MCF 10A (cell line): ENCODE measurements around the gene JAKMIP2. TPM values are rescaled to one million over a fixed set of nuclear protein-coding genes. Genes with fewer than 3 reads are reported as not detected.

Source experiments
- BruUV-seq: library from RNA; stranded (reverse); fragments of 400-500 nt; replicated peaks from 2 replicates; lab custom pipeline; 2021; lab: Mats Ljungman, UMichigan
- CTCF ChIA-PET: fragments of 300-600 bp; sonication (Branson Sonifier 250); formaldehyde crosslinking; extraction: SDS; loops from one replicate; lab custom pipeline; 2021; ENCODE audit warnings: antibody characterized with exemption, inconsistent platforms; lab: Yijun Ruan, JAX
- POLR2A ChIA-PET: fragments of 300-600, 350-650 bp; sonication (Branson Sonifier 250); formaldehyde crosslinking; extraction: SDS; loops from one replicate; lab custom pipeline; 2020; ENCODE audit warnings: antibody characterized with exemption, inconsistent platforms; lab: Yijun Ruan, JAX
- DNase-seq: peaks from one replicate; pipeline ENCODE4 v3.0.0-alpha.2; 2018; ENCODE audit not compliant: unreplicated experiment
- H3K27ac Mint-ChIP-seq: one replicate; pipeline ENCODE4 v1.8.0; 2022; ENCODE audit warnings: mild to moderate bottlenecking, low read depth, mixed read lengths; ENCODE audit not compliant: unreplicated experiment
- H3K27me3 Mint-ChIP-seq: one replicate; pipeline ENCODE4 v1.8.0; 2022; ENCODE audit warnings: mixed read lengths; ENCODE audit not compliant: insufficient read depth, unreplicated experiment
- H3K36me3 Mint-ChIP-seq: one replicate; pipeline ENCODE4 v1.8.0; 2022; ENCODE audit warnings: mild to moderate bottlenecking, moderate library complexity, mixed read lengths; ENCODE audit not compliant: insufficient read depth, unreplicated experiment
- H3K4me1 Mint-ChIP-seq: one replicate; pipeline ENCODE4 v1.8.0; 2022; ENCODE audit warnings: mixed read lengths; ENCODE audit not compliant: insufficient read depth, unreplicated experiment
- H3K4me3 Mint-ChIP-seq: one replicate; pipeline ENCODE4 v1.8.0; 2022; ENCODE audit warnings: mild to moderate bottlenecking, moderate library complexity, mixed read lengths; ENCODE audit not compliant: unreplicated experiment
- H3K9me3 Mint-ChIP-seq: one replicate; pipeline ENCODE4 v1.8.0; 2022; ENCODE audit warnings: mixed read lengths; ENCODE audit not compliant: unreplicated experiment
- CTCF ChIP-seq: fragments of 200-600 bp; IDR thresholded peaks from one replicate; pipeline ENCODE4 v1.8.0; 2022; ENCODE audit warnings: antibody characterized with exemption, mild to moderate bottlenecking; ENCODE audit not compliant: unreplicated experiment
- intact Hi-C: fragments of 100-400 bp; cut with micrococcal nuclease; formaldehyde crosslinking; loops from 2 replicates; pipeline ENCODE4 v1.14.1; 2022
- total RNA-seq: library from RNA; stranded (reverse); gene quantifications from 2 replicates; pipeline ENCODE4 v1.2.3, GENCODE V29; 2022

The JAKMIP2 gene
- total RNA-seq, 1 experiment from 2014 or later, result not detected

- Mint-ChIP-seq H3K4me3 (no peak overlapping the region), H3K4me1 (peaks cover 5% of the 10 kb centered on the region), H3K27ac (no peak overlapping the region), H3K9me3 (no peaks in the 10 kb centered on the region), H3K27me3 (peaks cover 11% of the 10 kb centered on the region), H3K36me3 (no peaks in the 10 kb centered on the region)
- intact Hi-C loops, result no loop called here
- no peak for TF ChIP-seq CTCF
- ChIA-PET CTCF (interaction anchor here (0.6 to 1.3 kb wide), 4 partner anchors 34 to 170 kb away, joined by 3 to 5 read pairs (median 4); partner anchors contain the start of gene JAKMIP2), POLR2A (no interaction called here)
- BruUV-seq, result no TSS peak
- no peak for DNase-seq
Measured at GRCh38 chr5:147748590-147748989, 33.9 kb downstream of the JAKMIP2 start.

GRCh38 chr5:147746986-147747385 is 35.5 kb downstream of the JAKMIP2 start:
- BruUV-seq, result no TSS peak
- Mint-ChIP-seq H3K4me1 (peaks cover 5% of the 10 kb centered on the region), H3K36me3 (no peaks in the 10 kb centered on the region), H3K4me3 (no peak overlapping the region), H3K9me3 (no peaks in the 10 kb centered on the region), H3K27ac (no peak overlapping the region), H3K27me3 (peaks cover 25% of the 10 kb centered on the region)
- DNase-seq, result no peak
- no peak for TF ChIP-seq CTCF
- CTCF ChIA-PET, result interaction anchor here (1.4 to 1.5 kb wide), 2 partner anchors 9 to 126 kb away, joined by 5 read pairs; no protein-coding TSS in a partner anchor
- POLR2A ChIA-PET, result interaction anchor here (0.5 kb wide), 1 partner anchor 37 kb away, joined by 3 read pairs; no protein-coding TSS in a partner anchor
- intact Hi-C loops, result no loop called here

- ChIA-PET POLR2A (no interaction called here), CTCF (interaction anchor here (0.6 to 0.8 kb wide), 2 partner anchors 12 to 355 kb away, joined by 3 to 5 read pairs; no protein-coding TSS in a partner anchor)
- H3K4me3 Mint-ChIP-seq, result no peak overlapping the region
- no peak overlapping the region for H3K27ac Mint-ChIP-seq
- DNase-seq, result no peak
- H3K27me3 Mint-ChIP-seq, result peaks cover 51% of the 10 kb centered on the region
- BruUV-seq, result no TSS peak
- TF ChIP-seq CTCF, result no peak
- no peaks in the 10 kb centered on the region for H3K9me3 Mint-ChIP-seq
- no peaks in the 10 kb centered on the region for H3K36me3 Mint-ChIP-seq
- H3K4me1 Mint-ChIP-seq, result peaks cover 5% of the 10 kb centered on the region
- intact Hi-C loops, result no loop called here
Measured at GRCh38 chr5:147743678-147744374, 38.7 kb downstream of the JAKMIP2 start.

GRCh38 chr5:147743012-147743411 is 39.5 kb downstream of the JAKMIP2 start:
- intact Hi-C loops, result no loop called here
- Mint-ChIP-seq H3K9me3 (no peaks in the 10 kb centered on the region), H3K36me3 (no peaks in the 10 kb centered on the region), H3K27me3 (peaks cover 59% of the 10 kb centered on the region), H3K27ac (no peak overlapping the region), H3K4me3 (no peak overlapping the region), H3K4me1 (peaks cover 5% of the 10 kb centered on the region)
- POLR2A ChIA-PET, result interaction anchor here (0.6 kb wide), 1 partner anchor 208 kb away, joined by 3 read pairs; no protein-coding TSS in a partner anchor
- BruUV-seq, result no TSS peak
- no peak for TF ChIP-seq CTCF
- no peak for DNase-seq
- CTCF ChIA-PET, result no interaction called here
